Brain microvascular endothelial cell (primary cell): ENCODE results near the gene PLA2G3.

Experiments used
- DNase-seq: peaks from one replicate; pipeline ENCODE4 v3.0.0-alpha.2; 2020
- H3K27ac ChIP-seq: fragments of 250-450 bp; sonication (Bioruptor Pico); 2 replicates; pipeline ENCODE4 v1.5.1; 2020; ENCODE audit warnings: mild to moderate bottlenecking, moderate library complexity
- H3K27me3 ChIP-seq: fragments of 250-450 bp; sonication (Bioruptor Pico); replicated peaks from 2 replicates; pipeline ENCODE4 v1.5.1; 2020; ENCODE audit warnings: mild to moderate bottlenecking
- H3K36me3 ChIP-seq: fragments of 250-450 bp; sonication (Bioruptor Pico); replicated peaks from 2 replicates; pipeline ENCODE4 v1.5.1; 2020; ENCODE audit warnings: mild to moderate bottlenecking
- H3K4me3 ChIP-seq: 2 replicates; pipeline ENCODE4 v1.5.1; 2011; ENCODE audit warnings: low read depth, mild to moderate bottlenecking, control low read depth, low read length, moderate library complexity
- CTCF ChIP-seq: IDR thresholded peaks from 2 replicates; pipeline ENCODE4 v1.5.1; 2011; ENCODE audit warnings: low read depth, mild to moderate bottlenecking, moderate library complexity, low read length, control low read depth, inconsistent platforms; ENCODE audit errors: missing control alignments
- in situ Hi-C: cut with HindIII; loops from 2 replicates; pipeline ENCODE4 v1.10.0; 2017; ENCODE audit warnings: low sequenced_read_pairs, low pct_ligation_motif_present

Gene PLA2G3

GRCh38 chr22:31086703-31087330 lies 53.5 kb downstream of the PLA2G3 start:
- peaks cover 60% of the 10 kb centered on the region for H3K36me3 ChIP-seq
- H3K27me3 ChIP-seq, result no peaks in the 10 kb centered on the region
- in situ Hi-C loops, result no loop called here
- TF ChIP-seq CTCF, result no peak
- H3K27ac ChIP-seq, result no peak overlapping the region
- DNase-seq, result no peak
- H3K4me3 ChIP-seq, result no peak overlapping the region

DNA sequence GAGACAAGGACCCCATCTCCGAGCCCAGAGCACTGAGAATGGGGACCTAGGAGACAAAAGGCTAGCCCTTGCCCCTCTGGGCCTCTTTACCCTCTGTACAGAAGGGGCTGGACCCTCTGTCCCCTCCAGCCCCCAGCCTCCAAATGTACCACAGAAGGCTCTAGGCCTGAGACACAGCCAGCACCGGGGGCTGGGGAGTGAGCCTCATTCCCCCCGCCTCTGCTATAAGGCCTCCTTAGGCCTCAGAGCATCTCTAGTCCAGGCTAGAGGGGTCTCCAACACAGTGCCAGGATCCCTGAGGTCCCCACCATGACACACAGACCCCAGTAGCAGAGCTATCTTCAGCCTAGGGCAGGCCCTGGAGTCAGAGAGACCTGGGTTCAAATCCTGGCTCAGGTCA lies 54.4 kb downstream of the PLA2G3 start:
- TF ChIP-seq CTCF, result no peak
- Histone ChIP-seq H3K27ac (no peak overlapping the region), H3K27me3 (no peaks in the 10 kb centered on the region), H3K4me3 (peak overlapping the region; percentile 64), H3K36me3 (peaks cover 51% of the 10 kb centered on the region)
- in situ Hi-C loops, result no loop called here
- no peak for DNase-seq

- Histone ChIP-seq H3K36me3 (peaks cover 48% of the 10 kb centered on the region), H3K27me3 (no peaks in the 10 kb centered on the region), H3K4me3 (peak overlapping the region; percentile 64), H3K27ac (peak overlapping the region; percentile 72)
- no peak for DNase-seq
- in situ Hi-C loops, result no loop called here
- TF ChIP-seq CTCF, result no peak
Observed at GRCh38 chr22:31085493-31085824, 54.8 kb downstream of the PLA2G3 start.

DNA sequence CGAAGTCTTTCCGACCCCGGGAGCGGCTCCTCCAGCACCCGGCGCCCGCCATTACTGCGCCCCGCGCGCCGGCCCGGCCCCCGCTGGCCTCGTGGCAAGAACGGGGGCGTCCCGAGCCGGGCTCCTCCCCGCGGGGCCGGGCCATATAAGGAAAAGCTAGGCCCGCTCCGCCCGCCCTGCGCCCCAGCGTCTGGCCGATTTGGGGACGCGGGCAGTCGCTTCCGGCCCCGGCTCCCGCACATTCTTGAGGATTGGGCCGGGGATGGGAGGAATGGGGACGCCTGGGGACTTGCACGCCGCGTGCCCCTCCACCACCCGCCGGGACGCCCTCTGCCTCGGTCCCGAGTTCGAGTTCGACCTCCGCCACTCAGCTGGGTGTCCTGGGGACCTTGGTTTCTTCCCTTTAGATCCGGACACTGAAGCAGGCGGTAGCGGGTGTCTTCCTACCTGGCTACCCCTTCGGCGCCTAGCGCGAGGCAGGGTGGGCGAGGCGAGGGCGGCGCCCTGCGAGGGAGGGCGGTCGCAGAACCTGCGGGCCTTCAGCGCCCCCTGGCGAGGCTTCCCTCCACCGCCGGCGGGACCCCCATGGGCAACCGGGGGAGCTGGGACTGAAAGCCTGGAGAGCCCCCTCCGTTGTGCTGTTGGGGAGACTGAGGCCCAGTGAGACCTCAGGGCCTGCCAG lies 55.4 kb downstream of the PLA2G3 start:
- peak; percentile 66 for DNase-seq
- in situ Hi-C loops, result no loop called here
- Histone ChIP-seq H3K36me3 (peaks cover 45% of the 10 kb centered on the region), H3K27me3 (no peaks in the 10 kb centered on the region), H3K27ac (peak overlapping the region; percentile 72), H3K4me3 (peak overlapping the region; percentile 97)
- peak; percentile 77 for TF ChIP-seq CTCF
